ENCODE data around the gene NUP93.

The NUP93 gene

GRCh38 chr16:56895813-56896212 lies 165.9 kb downstream of the NUP93 start:
- no peak for DNase-seq (ENCODE audit: low read depth)

- DNase-seq (ENCODE audit: low read depth): no peak
Observed at GRCh38 chr16:56896244-56896643, 166.3 kb downstream of the NUP93 start.

- DNase-seq (ENCODE audit: low read depth): no peak
Observed at GRCh38 chr16:56897026-56897799, 167.3 kb downstream of the NUP93 start.

- no peak for DNase-seq (ENCODE audit: low read depth)
Observed at GRCh38 chr16:56898847-56899246, 168.9 kb downstream of the NUP93 start.
